DND-41 (cell line): Measurements from ENCODE around the gene SPNS3.

Experiments
- ATAC-seq: fragments of 200-7000 bp; cut with Tn5 transposase; 3 replicates; pipeline ENCODE4 v1.9.1; 2021; ENCODE audit warnings: low read depth; ENCODE audit not compliant: insufficient read depth
- DNase-seq: peaks from one replicate; pipeline ENCODE4 v3.0.0-alpha.2; 2020
- H2AFZ ChIP-seq: 2 replicates; pipeline ENCODE4 v1.6.0; 2012; ENCODE audit warnings: low read depth, low read length
- H3K27ac ChIP-seq: 2 replicates; pipeline ENCODE4 v1.5.1; 2012; ENCODE audit warnings: low read length, inconsistent platforms
- H3K27me3 ChIP-seq: fragments of 200-600 bp; sonication (generic); 2 replicates; pipeline ENCODE4 v1.6.0; 2012; ENCODE audit warnings: low read length, mild to moderate bottlenecking, inconsistent platforms; ENCODE audit not compliant: insufficient read depth, poor library complexity
- H3K36me3 ChIP-seq: 2 replicates; pipeline ENCODE4 v1.5.1; 2012; ENCODE audit warnings: low read length, inconsistent platforms; ENCODE audit not compliant: insufficient read depth
- H3K4me1 ChIP-seq: 2 replicates; pipeline ENCODE4 v1.5.1; 2012; ENCODE audit warnings: mild to moderate bottlenecking, low read length; ENCODE audit not compliant: insufficient read depth
- H3K4me2 ChIP-seq: 2 replicates; pipeline ENCODE4 v1.6.0; 2012; ENCODE audit warnings: mild to moderate bottlenecking, moderate library complexity, low read length, inconsistent platforms; ENCODE audit not compliant: insufficient read depth
- H3K4me3 ChIP-seq, 2 experiments: fragments of 200-600 bp in 1 of 2; shearing (Covaris generic) in 1 of 2; 2 replicates each; pipeline ENCODE4 v1.5.1; 2012 to 2016; ENCODE audit warnings: inconsistent platforms in 2 of 2, low read length in 2 of 2, mild to moderate bottlenecking in 2 of 2, low read depth in 1 of 2, moderate library complexity in 1 of 2
- H3K79me2 ChIP-seq: 2 replicates; pipeline ENCODE4 v1.6.0; 2012; ENCODE audit warnings: low read length, inconsistent platforms; ENCODE audit not compliant: insufficient read depth
- H3K9ac ChIP-seq: 2 replicates; pipeline ENCODE4 v1.6.0; 2012; ENCODE audit warnings: low read depth, mild to moderate bottlenecking, inconsistent platforms, low read length, moderate library complexity
- H3K9me3 ChIP-seq: 2 replicates; pipeline ENCODE4 v1.5.1; 2012; ENCODE audit warnings: low read length, moderate library complexity, mild to moderate bottlenecking, inconsistent platforms; ENCODE audit not compliant: insufficient read depth, severe bottlenecking
- H4K20me1 ChIP-seq: 2 replicates; pipeline ENCODE4 v1.6.0; 2012; ENCODE audit warnings: low read length; ENCODE audit not compliant: insufficient read depth
- CTCF ChIP-seq: IDR thresholded peaks from 2 replicates; pipeline ENCODE4 v1.5.1; 2012; ENCODE audit warnings: borderline replicate concordance, low read length, moderate library complexity, mild to moderate bottlenecking; ENCODE audit not compliant: poor library complexity, severe bottlenecking; ENCODE audit errors: extremely low read depth
- EZH2 ChIP-seq: IDR thresholded peaks from 3 replicates; pipeline ENCODE4 v1.6.1; 2012; ENCODE audit warnings: borderline replicate concordance, low read depth, mild to moderate bottlenecking, moderate library complexity, low read length, inconsistent platforms; ENCODE audit not compliant: severe bottlenecking

The SPNS3 gene

GRCh38 chr17:4499431-4500190 lies 65.9 kb downstream of the SPNS3 start:
- DNase-seq: peak; percentile 50
- Histone ChIP-seq H3K27me3 (peaks cover 28% of the 10 kb centered on the region), H3K9me3 (no peaks in the 10 kb centered on the region), H2AFZ (peak overlapping the region; percentile 47; the same call in 1 of the 2 replicates), H3K9ac (peak overlapping the region; percentile 42; the same call in 1 of the 2 replicates), H3K36me3 (no peaks in the 10 kb centered on the region), H3K27ac (no peak overlapping the region), H3K4me3 (peak overlapping the region; percentile 14 to 54; a peak in 3 of 4 replicates), H3K79me2 (no peaks in the 10 kb centered on the region), H3K4me1 (peaks cover 27% of the 10 kb centered on the region), H3K4me2 (peak overlapping the region; percentile 92), H4K20me1 (peaks cover 43% of the 10 kb centered on the region)
- TF ChIP-seq EZH2 (peak; percentile 88), CTCF (no peak)
- peak; percentile 37 for ATAC-seq

GRCh38 chr17:4500191-4500571 lies 66.4 kb downstream of the SPNS3 start:
- Histone ChIP-seq H3K4me2 (peak overlapping the region; percentile 92), H3K27ac (no peak overlapping the region), H3K4me1 (peaks cover 27% of the 10 kb centered on the region), H3K4me3 (peak overlapping the region in 1 of 2 experiments; percentile 54; a peak in 2 of 4 replicates), H4K20me1 (peaks cover 43% of the 10 kb centered on the region), H3K9ac (peak overlapping the region; percentile 42; the same call in 1 of the 2 replicates), H3K27me3 (peaks cover 28% of the 10 kb centered on the region), H3K9me3 (no peaks in the 10 kb centered on the region), H3K79me2 (no peaks in the 10 kb centered on the region), H2AFZ (no peak overlapping the region), H3K36me3 (no peaks in the 10 kb centered on the region)
- no peak for TF ChIP-seq CTCF
- no peak for TF ChIP-seq EZH2
- DNase-seq (no peak), ATAC-seq (no peak)

GRCh38 chr17:4501295-4501949 lies 67.7 kb downstream of the SPNS3 start:
- H3K79me2 ChIP-seq: no peaks in the 10 kb centered on the region
- H3K27me3 ChIP-seq: peaks cover 28% of the 10 kb centered on the region
- no peak for DNase-seq
- no peak overlapping the region for H3K27ac ChIP-seq
- no peaks in the 10 kb centered on the region for H3K9me3 ChIP-seq
- no peak overlapping the region for H3K4me2 ChIP-seq
- H2AFZ ChIP-seq: no peak overlapping the region
- H3K9ac ChIP-seq: no peak overlapping the region
- peaks cover 49% of the 10 kb centered on the region for H4K20me1 ChIP-seq
- ATAC-seq: no peak
- no peaks in the 10 kb centered on the region for H3K36me3 ChIP-seq
- peaks cover 27% of the 10 kb centered on the region for H3K4me1 ChIP-seq
- no peak for TF ChIP-seq CTCF
- no peak for TF ChIP-seq EZH2
- no peak overlapping the region for H3K4me3 ChIP-seq
